ENCODE results near the gene FGD6.
"Not testable (repeated sequence)": the region's sequence is repeated elsewhere in the genome, so short reads cannot be mapped to it uniquely, and the experiment has no call there.

GRCh38 chr12:95235621-95236020, 18.4 kb upstream of the FGD6 start:
- TF ChIP-seq CTCF, POLR2A (IDR thresholded peaks at IDR 0.05): not testable (repeated sequence)

Data from gastroesophageal sphincter (tissue), 3 donors.